Sigmoid colon (tissue), 3 donors: ENCODE results near the gene TLE6.

ENCODE experiments used
- CTCF ChIP-seq, 4 experiments: fragments of 450-650 bp in 3 of 4; fragments of 200-600 bp in 1 of 4; IDR thresholded peaks; one replicate each; pipeline ENCODE4 v1.5.1; 2016 to 2019; ENCODE audit warnings: antibody characterized with exemption in 4 of 4, mild to moderate bottlenecking in 3 of 4, moderate library complexity in 2 of 4
- POLR2A ChIP-seq, 2 donors: fragments of 450-650 bp; IDR thresholded peaks; one replicate each; pipeline ENCODE4 v1.6.1; 2016; ENCODE audit warnings: antibody characterized with exemption in 2 of 2, mild to moderate bottlenecking in 2 of 2, moderate library complexity in 2 of 2

GRCh38 chr19:3031607-3031867 is 54.2 kb downstream of the TLE6 start:
- TF ChIP-seq POLR2A (IDR thresholded peaks at IDR 0.05) (no peak), CTCF (IDR thresholded peaks at IDR 0.05) (no peak)
